Activated T-cell treated with anti-CD3 and anti-CD28 coated beads for 24 hours (primary cell): ENCODE results near the gene PASK.

Source experiments
- DNase-seq: peaks from one replicate; pipeline ENCODE4 v3.0.0-alpha.2; 2020; ENCODE audit warnings: low read depth

PASK gene

DNA sequence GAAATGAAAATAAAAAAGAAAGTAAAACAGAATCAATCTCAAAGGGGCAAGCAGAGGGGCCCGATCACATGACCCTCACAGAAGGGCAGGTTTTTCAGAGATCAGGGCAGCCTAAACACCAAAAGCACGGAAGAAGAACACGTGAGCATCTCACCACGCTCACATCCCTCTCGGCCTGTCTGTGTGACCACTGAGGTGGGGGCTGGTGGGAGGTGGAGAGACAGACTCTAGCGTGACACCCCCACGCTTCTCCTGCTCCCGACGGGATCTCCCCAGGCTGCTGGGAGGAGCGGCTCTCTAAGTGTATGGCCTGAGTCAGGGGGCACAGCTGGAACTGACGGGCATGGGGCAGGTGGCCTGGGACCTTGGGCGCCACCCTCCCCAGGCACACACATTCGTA, 23.6 kb downstream of the PASK start:
- no peak for DNase-seq

DNA sequence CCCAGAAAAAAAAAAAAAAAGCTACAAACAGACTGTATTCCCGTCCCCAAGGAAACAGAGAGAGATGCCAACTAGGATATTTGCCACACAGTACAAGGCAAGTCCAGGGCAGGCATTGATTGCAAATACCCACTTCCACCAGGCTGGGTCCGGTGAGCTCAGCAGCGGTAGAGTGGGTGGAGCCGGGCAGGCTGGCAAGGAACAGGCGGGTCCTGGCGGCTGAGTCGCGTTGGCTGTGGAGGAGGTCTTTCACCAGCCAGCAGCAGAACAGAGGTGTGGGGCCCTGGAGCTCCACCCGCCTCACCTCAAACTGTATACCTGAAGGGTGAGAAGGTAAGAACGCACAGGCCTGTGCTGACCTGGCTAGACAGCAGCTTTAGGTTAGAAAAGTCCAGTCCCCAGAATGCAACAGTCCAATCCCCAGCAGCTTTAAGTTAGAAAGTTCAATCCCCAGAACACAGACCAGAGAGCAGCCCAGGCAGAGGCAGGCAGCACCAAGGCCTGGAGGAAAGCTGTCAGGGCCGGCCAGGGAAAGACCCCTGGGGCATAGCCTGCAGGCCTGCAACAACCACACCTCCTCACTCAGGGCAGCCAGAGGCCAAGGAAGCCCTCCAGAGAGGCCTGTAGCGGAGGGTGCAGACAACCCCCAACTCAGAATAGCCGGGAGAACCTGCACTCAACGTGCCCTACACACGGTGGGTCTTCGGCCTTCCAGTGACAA, 25.3 kb downstream of the PASK start:
- no peak for DNase-seq

- no peak for DNase-seq
Measured at GRCh38 chr2:241122376-241123002, 26.8 kb downstream of the PASK start.

- no peak for DNase-seq
Measured at GRCh38 chr2:241121008-241121407, 28.3 kb downstream of the PASK start.

DNA sequence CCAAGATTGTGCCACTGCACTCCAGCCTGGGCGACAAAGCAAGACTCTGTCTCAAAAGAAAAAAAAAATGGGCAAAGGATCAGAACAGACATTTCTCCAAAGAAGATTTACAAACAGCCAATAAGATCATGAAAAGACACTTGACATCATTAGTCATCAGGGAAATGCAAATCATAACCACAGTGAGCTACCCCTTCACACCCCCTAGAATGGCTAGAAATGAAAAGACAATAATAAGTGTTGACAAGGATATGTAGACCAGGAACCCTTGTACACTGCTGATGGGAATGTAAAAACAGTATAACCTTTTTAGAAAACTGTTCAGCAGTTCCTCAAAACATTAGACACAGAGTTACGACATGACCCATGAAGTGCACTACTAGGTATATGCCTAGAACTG, 28.8 kb downstream of the PASK start:
- DNase-seq: no peak

- DNase-seq: no peak
Measured at GRCh38 chr2:241118737-241119505, 30.4 kb downstream of the PASK start.

DNA sequence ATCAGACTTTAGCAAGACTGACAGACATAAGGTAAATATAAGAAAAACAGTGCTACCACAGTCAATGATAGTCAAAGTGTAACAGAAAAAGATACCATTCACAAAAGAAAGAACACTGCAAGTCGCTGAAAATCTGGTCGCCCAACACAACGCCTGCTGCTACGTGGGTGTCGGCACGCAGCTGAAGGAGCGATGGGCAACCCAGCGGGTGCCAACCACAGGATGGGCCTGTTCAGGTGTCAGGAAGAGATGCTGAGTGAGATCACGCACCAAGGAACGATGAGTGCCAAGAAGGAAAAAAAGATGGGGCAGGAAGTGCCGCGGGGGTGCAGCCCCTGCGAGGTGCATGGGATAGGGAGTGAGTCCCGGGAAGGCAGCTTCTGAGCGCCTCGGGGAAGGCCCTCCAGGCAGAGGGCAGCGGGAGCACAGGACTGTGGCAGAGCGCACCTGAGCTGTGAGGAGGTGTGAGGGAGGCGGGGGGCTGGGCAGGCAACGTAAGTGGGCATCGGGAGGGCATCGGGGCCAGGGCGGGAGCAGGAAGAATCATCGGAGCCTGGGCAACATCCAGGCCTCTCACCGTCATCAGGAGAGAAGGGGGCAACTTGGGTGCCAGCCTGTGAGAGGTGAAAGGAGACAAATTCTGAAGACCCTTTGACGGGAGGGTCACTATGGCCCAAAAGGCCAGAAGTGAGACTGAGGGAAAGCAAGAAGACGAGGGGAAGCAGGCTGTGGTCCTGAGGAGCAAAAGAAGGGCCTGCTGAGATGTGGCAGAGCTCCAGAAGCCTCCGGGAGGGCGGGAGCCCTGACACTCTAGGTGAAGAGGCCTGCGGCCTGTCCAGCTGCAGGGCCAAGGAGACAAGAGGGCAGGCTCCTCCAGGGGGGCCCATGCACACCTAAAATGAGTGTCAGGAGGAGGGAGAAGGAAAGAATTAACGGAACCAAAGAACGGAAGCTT, 32.4 kb downstream of the PASK start:
- DNase-seq: no peak

DNA sequence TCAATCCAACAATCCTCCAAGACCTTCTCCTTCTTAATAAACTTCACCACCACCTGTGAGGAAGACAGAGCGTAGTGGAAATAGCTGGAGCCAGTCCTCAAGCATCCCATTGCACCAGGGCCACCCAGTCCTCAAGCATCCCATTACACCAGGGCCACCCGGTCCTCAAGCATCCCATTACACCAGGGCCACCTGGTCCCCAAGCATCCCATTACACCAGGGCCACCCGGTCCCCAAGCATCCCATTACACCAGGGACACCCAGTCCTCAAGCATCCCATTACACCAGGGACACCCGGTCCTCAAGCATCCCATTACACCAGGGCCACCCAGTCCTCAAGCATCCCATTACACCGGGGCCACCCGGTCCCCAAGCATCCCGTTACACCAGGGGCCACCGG, 33.9 kb downstream of the PASK start:
- no peak for DNase-seq

DNA sequence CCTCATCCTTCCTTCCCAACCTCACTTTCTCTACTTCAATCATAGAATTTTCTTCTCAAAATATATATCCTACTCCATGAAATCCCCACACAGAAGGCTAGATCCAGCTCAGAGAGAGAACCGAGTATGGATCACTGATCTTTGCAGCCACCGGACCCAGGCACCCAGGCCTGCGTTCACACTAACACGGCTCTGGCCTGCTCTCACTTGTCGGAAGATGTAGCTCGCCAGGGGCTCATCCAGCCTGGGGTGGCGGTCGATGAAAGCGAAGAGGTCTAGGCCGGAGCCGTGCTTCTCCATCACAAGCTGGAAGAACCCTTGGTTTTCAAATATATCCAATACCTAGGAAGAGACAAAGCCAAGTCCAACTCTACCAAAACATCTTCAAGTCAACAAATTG, 34.4 kb downstream of the PASK start:
- DNase-seq: no peak

DNA sequence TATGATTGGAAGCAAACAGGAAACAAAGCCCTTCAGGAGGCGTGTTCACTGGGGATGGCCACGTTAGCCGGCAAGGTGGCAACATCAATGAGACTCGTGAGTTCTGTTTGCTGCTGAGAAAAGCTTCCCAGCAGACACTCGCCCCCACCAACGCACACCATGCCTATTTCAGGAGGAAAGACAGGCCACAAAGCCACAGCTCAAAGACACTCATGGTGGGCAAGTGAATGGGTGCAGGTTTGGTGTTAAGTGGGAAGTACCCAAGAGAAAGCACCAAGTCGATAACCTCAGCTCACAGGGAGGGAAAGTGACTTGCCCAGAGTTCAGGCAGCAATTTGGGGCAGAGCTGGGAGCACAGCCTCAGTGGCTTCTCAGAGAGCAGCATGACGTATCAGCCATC, 36.7 kb downstream of the PASK start:
- DNase-seq: peak; percentile 38

GRCh38 chr2:241112046-241112445, 37.2 kb downstream of the PASK start:
- no peak for DNase-seq

DNA sequence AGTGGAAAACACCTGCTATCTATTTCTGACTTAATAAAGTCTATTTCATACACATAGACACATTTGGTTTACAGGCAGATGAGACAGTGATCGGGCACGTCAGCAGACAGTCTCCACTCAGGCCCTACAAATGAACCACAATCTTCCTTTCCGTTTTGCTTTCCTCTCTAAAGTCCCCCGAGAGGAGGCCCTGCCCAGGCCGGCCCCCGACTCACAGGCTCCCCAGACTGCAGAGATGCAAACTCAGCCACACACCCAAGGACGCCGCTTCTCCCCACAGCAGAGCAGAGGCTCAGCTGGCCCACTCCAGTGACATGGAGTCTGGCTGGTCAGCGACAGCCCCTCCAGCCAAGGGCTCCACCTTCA, 37.8 kb downstream of the PASK start:
- no peak for DNase-seq

DNA sequence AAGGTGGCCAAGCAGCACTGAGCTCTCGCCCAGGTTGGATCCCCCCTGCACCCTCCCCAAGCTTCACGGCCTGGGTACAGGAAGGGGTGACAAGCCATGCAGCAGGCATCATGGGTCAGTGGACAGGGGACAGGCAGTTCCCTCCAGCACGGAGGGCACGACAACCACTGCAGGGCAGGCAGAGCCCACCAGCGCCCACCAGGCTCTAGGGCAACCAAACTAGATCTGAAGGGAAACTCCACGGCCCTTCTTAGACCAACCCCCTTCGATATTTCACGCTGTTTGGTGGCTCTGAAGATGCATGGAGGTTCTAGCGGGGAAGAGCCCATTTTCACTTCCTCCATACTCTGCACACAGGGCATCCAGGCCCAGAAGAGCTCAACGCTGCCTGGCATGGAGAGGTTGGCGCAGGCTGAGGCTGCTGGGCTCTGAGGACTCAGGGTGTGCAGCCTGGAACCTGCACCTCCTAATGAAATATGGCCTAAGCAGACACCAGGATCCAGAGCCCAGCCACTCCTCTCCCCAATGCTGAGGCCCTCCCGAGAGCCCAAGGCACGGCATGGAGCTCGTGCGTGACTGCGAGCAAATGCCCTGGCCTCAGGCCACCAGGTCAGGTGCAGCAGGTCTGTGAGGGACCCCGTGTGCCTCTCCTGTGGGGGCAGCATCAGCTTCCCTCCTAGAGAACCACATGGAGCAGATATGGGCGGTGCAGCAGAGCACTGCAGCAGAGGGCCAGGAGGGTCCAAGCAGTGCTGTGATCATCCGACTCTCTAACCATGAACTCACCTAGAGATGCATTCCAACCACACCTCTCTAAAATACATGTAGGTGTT, 38.4 kb downstream of the PASK start:
- DNase-seq: no peak

- no peak for DNase-seq
Measured at GRCh38 chr2:241110089-241110606, 39.1 kb downstream of the PASK start.

DNA sequence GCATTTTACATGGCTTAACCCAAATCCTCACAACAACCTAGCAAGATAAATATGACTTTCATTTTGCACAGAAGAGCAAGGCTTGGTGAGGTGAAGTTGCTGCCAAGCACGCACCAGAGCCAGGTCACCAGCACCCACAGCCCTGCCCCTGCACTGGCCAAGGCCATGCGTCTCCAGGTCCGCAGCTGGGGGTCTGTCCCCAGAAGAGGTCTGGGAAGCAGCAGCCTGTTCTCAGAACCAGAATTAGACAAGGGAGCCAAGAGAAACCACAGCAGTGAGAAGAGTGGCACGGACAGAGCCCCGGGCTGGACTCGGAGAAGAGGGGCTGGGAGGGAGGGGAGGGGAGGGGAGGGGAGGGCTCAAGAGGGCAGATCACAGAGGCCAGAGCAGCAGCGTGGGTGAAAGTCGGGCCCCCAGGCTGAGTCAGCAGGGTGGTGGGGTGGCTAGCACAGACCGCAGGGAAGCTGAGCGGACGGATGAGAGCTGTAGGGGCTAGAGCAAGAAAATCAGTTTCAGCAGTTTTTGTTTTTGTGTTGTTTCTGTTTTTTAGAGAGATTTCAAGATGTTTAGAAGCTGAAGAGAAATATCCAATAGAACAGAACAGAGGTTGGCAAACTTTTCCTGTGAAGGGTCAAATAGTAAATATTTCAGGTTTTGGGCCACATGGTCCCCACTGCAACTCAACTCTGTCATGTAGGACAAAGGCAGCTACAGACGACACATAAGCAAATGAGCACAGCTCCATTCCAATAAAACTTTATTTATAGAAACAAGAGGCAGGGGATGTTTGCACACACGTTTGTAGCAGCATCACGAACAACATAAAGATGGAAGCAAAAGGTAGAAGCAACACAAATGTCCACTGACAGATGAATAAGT, 39.8 kb downstream of the PASK start:
- DNase-seq: no peak

DNA sequence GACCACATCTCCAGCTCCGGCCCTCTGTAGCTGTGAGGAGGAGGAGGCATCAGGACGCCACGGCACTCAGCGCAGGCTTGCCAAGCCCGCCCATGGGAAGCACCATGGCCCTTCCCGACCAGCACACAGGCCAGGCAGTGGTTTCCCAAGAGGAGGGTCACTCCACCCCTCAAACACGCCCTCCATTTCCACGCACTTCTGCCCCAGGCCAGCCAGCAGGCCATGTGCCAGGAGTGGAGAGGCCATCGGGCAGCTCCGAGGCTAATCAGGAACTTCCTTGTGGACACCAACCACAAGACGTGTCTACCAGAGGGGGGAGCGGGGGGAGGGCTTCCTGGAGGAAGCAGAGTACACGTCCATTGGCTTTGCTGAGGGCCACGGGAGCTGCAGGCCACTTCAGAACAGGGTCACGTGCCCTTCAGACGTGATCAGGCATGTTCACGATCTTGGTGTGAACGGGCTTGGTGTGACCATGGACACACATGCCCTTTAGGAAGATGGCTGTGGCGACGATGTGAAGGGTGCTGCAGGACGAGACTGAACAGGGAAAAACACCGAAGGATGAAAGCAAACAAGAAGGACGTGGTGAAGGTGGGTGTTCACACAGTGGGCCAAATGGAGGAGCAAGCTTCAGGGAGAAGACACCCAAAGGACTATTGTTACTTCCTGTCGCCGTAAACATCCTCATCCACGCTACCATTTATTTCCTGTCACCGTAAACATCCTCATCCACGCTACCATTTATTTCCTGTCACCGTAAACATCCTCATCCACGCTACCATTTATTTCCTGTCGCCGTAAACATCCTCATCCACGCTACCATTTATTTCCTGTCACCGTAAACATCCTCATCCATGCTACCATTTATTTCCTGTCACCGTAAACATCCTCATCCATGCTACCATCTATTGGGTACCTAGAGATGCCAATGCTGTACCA, 40.7 kb downstream of the PASK start:
- DNase-seq: no peak

GRCh38 chr2:241107031-241107783, 42.1 kb downstream of the PASK start:
- DNase-seq: no peak

DNA sequence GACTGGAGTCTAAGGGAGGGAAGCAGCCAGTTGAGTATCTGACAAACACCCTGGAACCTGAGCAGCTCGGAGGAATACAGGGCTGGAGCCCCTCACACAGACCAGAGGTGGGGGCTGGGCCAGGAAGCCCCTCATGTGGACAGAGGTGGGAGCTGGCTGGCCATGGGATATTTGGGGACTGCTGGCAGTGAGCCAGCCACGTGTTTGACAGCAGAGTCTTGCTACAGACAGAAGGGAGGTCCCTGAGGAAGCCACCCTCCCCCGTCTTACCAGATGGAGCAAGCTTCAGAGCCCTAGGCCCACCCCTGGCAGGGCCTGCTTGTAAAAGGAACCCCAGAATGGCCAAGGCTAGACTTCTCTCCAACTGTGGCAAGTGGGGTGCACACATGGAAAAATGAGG, 43.6 kb downstream of the PASK start:
- no peak for DNase-seq
